ENCODE results near the gene F10.

The F10 gene

GRCh38 chr13:113176280-113176679, 53.7 kb downstream of the F10 start:
- no peak for DNase-seq

- DNase-seq: no peak
Observed at GRCh38 chr13:113176822-113177221, 54.2 kb downstream of the F10 start.

- DNase-seq: no peak
Observed at GRCh38 chr13:113178070-113178895, 55.7 kb downstream of the F10 start.

GRCh38 chr13:113178896-113179167, 56.2 kb downstream of the F10 start:
- no peak for DNase-seq

DNA sequence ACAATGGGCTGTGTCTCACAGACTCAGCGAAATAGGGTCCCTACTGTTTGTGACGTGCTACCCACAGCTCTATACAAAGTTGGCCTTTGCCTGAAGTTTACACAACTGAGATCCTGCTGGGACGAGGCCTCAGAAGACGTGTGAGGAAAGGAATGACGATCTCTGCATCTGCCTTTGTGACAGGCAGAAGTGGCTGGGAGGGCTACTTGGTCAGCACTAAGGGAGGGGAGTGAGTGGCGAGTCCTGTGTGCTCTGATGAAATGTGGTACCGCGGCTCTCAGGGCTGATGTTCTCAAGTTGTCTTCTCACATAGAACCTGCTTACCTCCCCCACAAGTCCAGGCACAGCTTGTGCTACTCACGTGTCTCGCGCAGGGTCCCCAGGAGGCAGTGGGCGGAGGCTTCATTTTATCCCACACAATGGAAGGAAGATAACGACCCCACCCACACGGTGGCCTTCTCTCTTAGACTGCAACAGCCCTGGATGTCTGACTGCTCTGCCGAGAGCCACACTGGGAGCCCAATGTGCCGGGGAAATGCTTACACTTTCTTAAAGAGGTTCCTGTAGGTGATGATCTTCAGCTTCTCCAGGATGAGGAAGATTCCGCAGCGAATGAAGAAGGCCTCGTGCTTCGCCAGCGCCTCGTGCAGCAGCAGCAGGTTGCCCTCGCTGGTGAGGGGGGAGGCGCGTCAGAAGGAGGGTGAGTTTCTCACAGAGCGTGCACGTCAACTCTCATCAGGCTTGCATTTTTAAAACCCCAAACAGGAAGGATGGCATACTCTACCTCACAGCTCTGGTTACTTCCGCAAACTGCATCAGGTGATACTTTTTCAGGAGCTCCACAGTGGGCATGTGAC, 57.0 kb downstream of the F10 start:
- DNase-seq: no peak

GRCh38 chr13:113182046-113182445, 59.4 kb downstream of the F10 start:
- no peak for DNase-seq

DNA sequence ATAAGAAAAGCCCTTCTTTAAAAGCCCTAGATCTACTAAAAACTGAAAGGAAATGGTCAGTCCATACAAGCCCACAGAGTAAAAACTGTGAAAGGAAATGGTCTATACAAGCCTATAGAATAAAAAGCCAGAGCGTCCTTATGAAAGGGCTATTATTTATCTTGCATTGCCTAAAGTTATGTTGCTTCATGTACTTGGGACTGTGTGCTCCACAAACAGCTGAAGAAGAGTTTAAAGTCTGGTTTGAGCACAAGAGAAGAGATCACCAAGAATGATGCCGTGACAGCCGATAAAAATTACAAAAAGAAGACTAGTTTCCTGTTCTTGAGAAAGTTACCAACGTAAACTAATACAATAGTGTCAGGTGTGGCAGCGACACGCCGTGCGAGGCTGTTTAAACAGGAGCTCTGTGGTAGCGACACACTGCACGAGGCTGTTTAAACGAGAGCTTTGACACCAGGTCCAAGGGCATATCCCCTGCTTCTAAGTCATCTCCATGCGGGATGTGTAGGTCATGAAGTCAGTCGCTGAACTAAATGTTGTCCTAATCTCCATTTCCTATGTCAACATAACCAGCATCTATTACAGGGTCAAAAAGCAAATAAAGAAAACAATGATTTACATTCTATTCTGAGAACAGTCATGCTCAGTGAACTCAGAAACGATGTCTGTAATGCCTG, 61.0 kb downstream of the F10 start:
- no peak for DNase-seq

- DNase-seq: no peak
Observed at GRCh38 chr13:113184568-113185440, 62.2 kb downstream of the F10 start.

GRCh38 chr13:113186061-113186900, 63.7 kb downstream of the F10 start:
- no peak for DNase-seq

GRCh38 chr13:113187263-113187669, 64.7 kb downstream of the F10 start:
- DNase-seq: peak; percentile 57

- DNase-seq: no peak
Observed at GRCh38 chr13:113187883-113188665, 65.5 kb downstream of the F10 start.

DNA sequence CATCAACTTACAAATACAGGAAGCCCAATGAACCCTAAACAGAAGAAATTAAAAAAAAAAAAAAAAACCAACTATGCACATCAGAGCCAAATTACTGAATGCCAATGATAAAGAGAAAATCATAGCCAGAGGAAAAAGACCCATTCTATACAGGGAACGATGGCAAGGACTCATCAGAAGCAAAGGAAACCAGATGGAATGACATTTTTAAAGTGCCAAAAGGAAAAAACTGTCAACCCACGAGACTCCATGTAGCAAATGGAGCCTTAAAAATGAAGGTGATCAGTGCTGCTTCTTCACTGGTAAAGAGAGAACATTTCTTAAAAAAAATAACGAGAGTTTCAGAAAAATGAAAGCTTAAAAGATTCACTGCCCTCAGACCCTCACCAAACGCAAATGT, 67.6 kb downstream of the F10 start:
- DNase-seq: no peak

GRCh38 chr13:113192279-113192678, 69.7 kb downstream of the F10 start:
- DNase-seq: no peak

- no peak for DNase-seq
Observed at GRCh38 chr13:113192902-113193301, 70.3 kb downstream of the F10 start.

DNA sequence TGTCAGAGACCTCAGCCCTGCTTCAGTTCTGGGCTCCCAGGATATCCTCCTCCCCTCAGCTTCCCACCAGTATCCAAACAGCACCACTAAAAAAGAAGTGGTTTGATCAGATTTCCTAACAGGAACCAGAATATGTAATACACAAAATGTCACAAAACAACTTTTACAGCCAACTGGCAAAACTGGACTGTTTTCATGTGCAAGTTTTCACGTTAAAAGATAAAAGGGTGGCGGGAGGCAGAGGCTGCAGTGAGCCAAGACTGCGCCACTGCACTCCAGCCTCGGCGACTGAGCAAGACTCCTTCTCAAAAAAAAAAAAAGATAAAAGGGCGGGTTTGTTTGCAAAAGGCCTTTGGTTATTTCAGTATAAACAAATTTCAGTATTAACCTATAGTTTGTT, 72.8 kb downstream of the F10 start:
- no peak for DNase-seq

DNA sequence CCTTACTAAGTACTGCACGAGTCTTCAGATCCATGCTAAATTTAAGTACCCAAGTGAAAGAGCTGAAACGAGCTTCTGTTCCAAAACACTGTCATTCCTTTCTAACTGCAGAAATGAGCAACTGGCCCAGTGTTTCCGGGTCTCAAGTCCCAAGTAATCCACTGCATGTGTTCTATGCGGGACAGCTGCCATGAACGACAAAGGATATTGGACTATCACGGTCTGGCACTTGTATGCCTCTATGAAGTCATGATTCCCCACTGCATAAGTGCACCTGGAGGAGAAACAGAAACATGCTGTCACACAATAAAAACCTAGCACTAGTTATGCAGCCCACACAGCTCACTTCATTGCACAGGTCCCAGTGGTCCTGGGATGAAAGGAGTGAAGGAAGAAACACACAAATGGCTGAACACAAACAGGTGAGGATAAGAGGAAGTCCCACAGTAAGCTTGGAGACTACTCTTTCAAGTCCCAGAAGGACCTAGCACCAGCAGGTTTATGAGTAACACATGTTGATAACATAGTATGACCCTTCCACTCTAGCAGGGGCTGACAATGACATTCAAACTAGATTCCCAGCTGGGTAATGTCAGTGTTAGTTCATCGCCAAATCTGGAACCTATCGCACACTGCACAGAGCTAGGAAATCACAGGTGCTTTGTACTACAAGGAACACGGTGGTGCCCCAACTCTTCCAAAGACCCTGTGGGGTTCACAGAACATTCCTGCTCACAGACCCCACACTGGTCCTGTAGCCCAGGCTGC, 74.6 kb downstream of the F10 start:
- no peak for DNase-seq

Measured in NK-92 treated with Interleukin-12 subunit alpha and Interleukin-12 subunit beta, amount 100 ng/mL, for 24 hours (cell line).